ENCODE results near the gene HOXB1.

DNA sequence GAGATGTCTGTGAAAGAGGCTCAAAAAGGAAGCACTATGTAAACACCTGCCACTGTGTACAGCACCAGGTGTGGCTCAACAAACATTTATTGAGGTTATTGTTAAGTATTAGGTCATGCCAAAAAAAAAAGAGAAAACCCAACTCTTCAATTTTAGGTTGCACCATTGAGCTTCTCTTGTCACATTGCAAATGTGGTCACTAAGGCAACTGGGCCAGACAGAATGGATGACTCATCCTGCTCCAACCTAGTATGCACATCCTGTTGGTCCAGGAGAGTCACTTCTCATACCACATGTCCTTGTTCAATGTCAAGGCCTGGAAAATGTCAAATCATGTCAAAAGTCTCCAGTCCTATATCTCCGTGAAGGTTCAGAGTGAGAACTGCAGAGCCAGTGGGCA, 25.0 kb downstream of the HOXB1 start:
- TF ChIP-seq TAF1 (IDR thresholded peaks at IDR 0.05; ENCODE audit: borderline replicate concordance, low read depth, low read length) (no peak), POLR2A (IDR thresholded peaks at IDR 0.05; ENCODE audit: low read depth, low read length) (no peak)

Data from GM12892 (cell line).